ENCODE results near the gene ATN1.

- no peak for TF ChIP-seq POLR2A (IDR thresholded peaks at IDR 0.05)
- TF ChIP-seq, protein P1, sequence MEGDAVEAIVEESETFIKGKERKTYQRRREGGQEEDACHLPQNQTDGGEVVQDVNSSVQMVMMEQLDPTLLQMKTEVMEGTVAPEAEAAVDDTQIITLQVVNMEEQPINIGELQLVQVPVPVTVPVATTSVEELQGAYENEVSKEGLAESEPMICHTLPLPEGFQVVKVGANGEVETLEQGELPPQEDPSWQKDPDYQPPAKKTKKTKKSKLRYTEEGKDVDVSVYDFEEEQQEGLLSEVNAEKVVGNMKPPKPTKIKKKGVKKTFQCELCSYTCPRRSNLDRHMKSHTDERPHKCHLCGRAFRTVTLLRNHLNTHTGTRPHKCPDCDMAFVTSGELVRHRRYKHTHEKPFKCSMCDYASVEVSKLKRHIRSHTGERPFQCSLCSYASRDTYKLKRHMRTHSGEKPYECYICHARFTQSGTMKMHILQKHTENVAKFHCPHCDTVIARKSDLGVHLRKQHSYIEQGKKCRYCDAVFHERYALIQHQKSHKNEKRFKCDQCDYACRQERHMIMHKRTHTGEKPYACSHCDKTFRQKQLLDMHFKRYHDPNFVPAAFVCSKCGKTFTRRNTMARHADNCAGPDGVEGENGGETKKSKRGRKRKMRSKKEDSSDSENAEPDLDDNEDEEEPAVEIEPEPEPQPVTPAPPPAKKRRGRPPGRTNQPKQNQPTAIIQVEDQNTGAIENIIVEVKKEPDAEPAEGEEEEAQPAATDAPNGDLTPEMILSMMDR (IDR thresholded peaks at IDR 0.05) = no peak
Observed at GRCh38 chr12:6980075-6980474, 52.3 kb downstream of the ATN1 start.
